CD4-positive, CD25-positive, alpha-beta regulatory T cell (primary cell): ENCODE results near the gene ZSWIM7. TPM values are rescaled to one million over a fixed set of nuclear protein-coding genes. Genes with fewer than 3 reads are reported as not detected.

Experiments used
- ATAC-seq, 2 donors: fragments of 150-1000 bp; cut with Tn5 transposase; one replicate each; pipeline ENCODE4 v1.10.0; 2021; ENCODE audit warnings: low read depth in 2 of 2, moderate number of reproducible peaks in 2 of 2, moderate library complexity in 1 of 2
- DNase-seq, 3 donors: peaks; one replicate each; pipeline versions ENCODE4 v3.0.0 to v3.0.0-alpha.2; 2012 to 2022; ENCODE audit warnings: mixed read lengths in 1 of 3
- H3K27ac ChIP-seq: one replicate; pipeline ENCODE4 v1.7.0; 2013; ENCODE audit warnings: mild to moderate bottlenecking, low read length; ENCODE audit not compliant: insufficient read depth, poor library complexity, severe bottlenecking
- H3K27me3 ChIP-seq: one replicate; pipeline ENCODE4 v1.7.0; 2013; ENCODE audit warnings: low read length; ENCODE audit not compliant: control insufficient read depth, insufficient read depth
- H3K36me3 ChIP-seq: one replicate; pipeline ENCODE4 v1.7.0; 2013; ENCODE audit warnings: mild to moderate bottlenecking, low read length, moderate library complexity; ENCODE audit not compliant: control insufficient read depth, insufficient read depth
- H3K4me1 ChIP-seq: 2 replicates; pipeline ENCODE4 v1.7.0; 2013; ENCODE audit warnings: mild to moderate bottlenecking, low read length; ENCODE audit not compliant: insufficient read depth, control insufficient read depth, poor library complexity, severe bottlenecking
- H3K4me3 ChIP-seq: one replicate; pipeline ENCODE4 v1.7.0; 2013; ENCODE audit warnings: low read depth, mild to moderate bottlenecking, low read length, moderate library complexity
- H3K9me3 ChIP-seq, 2 experiments: 1 replicate in 1 of 2; 2 replicates in 1 of 2; pipeline ENCODE4 v1.7.0; 2013; ENCODE audit warnings: low read length in 2 of 2, mild to moderate bottlenecking in 1 of 2, moderate library complexity in 1 of 2; ENCODE audit not compliant: control insufficient read depth in 2 of 2
- H3K27ac Mint-ChIP-seq, 3 donors: one replicate each; pipeline ENCODE4 v1.8.0; 2020 to 2022; ENCODE audit warnings: mild to moderate bottlenecking in 3 of 3, mixed read lengths in 3 of 3, moderate library complexity in 2 of 3
- H3K27me3 Mint-ChIP-seq: one replicate; pipeline ENCODE4 v1.8.0; 2022; ENCODE audit warnings: mild to moderate bottlenecking, mixed read lengths
- H3K36me3 Mint-ChIP-seq: one replicate; pipeline ENCODE4 v1.8.0; 2020; ENCODE audit warnings: mixed read lengths
- H3K4me1 Mint-ChIP-seq, 4 donors: one replicate each; pipeline ENCODE4 v1.8.0; 2020 to 2022; ENCODE audit warnings: mixed read lengths in 4 of 4, mild to moderate bottlenecking in 1 of 4
- H3K4me3 Mint-ChIP-seq, 4 donors: one replicate each; pipeline ENCODE4 v1.8.0; 2020 to 2022; ENCODE audit warnings: mild to moderate bottlenecking in 4 of 4, mixed read lengths in 4 of 4, moderate library complexity in 3 of 4
- H3K9me3 Mint-ChIP-seq, 7 donors: one replicate each; pipeline ENCODE4 v1.8.0; 2020 to 2022; ENCODE audit warnings: mixed read lengths in 7 of 7, mild to moderate bottlenecking in 3 of 7, moderate library complexity in 2 of 7
- polyA plus RNA-seq, 4 donors: library from polyadenylated mRNA; unstranded; fragments of 300-500 nt; fragmentation: Illumina TruSeq; gene quantifications; one replicate each; pipeline ENCODE4 v1.2.3, GENCODE V29; 2021
- total RNA-seq: library from RNA; stranded (reverse); gene quantifications from one replicate; pipeline ENCODE4 v1.2.3, GENCODE V29; 2022

Gene ZSWIM7
- total and polyA plus RNA-seq, 5 donors from 2014 or later = 11.6 to 55.2 (median 48.6) TPM

DNA sequence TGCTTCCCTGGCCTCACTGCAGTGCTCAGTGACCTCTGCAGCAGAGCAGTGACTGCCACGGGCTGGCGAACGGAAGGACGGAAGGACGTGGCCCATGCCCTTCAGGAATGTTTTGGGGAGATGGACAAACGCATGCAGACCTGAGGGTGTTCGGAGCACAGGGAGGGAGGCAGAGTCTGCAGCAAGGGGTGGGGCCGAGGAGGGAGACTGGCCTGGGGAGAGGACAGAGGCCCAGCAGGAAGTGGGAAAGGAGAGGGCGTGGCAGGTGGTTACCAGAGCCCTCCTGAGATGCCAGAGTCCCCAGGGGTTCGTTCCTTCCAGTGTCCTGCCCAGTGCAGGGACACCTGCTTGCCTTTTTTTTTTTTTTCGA lies 32.6 kb downstream of the ZSWIM7 start:
- Histone ChIP-seq H3K36me3 (no peaks in the 10 kb centered on the region), H3K4me1 (no peaks in the 10 kb centered on the region), H3K9me3 (no peaks in the 10 kb centered on the region), H3K27ac (no peak overlapping the region), H3K4me3 (no peak overlapping the region), H3K27me3 (peaks cover 12% of the 10 kb centered on the region)
- Mint-ChIP-seq H3K4me3 (no peak overlapping the region), H3K4me1 (peaks cover 0 to 10% (median 2%) of the 10 kb centered on the region in 4 donors), H3K36me3 (no peaks in the 10 kb centered on the region), H3K9me3 (peaks cover 0 to 2% (median 0%) of the 10 kb centered on the region in 7 donors), H3K27me3 (peaks cover 41% of the 10 kb centered on the region), H3K27ac (peak overlapping the region in 1 of 3 donors; percentile 52)
- no peak for DNase-seq
- ATAC-seq = no peak

DNA sequence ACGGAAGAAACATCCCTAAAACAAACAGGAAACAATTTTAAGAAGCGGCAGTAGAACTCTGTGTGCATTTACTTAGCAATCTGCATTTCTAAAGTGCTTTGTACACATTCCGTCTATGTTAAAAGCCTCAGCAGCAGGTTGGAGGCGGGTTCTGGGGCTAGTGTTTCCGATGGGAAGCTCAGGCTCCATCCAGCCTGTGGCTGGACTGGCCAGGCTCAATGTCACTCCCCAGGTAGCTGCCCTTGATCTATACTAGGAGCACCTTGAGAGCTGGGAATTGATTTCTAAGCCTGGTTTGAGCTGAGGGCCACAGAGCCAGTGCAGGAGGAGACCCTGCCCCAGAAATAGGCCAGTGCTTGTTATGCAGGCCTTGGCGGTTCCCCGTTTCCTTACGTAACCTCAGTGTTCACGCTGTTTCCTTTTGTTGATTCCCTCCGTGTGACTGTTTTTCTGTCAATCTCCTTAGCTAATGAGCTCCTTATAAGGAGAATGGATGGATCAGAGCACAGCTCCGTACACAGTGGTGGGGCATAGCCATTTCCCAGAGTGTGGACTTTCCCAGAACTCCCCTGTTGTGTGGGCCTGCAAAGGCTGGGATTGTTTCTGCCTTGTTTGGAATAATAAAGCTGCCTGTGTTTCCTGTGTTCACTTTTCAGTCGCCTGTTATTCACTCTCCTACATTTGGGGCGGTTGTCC lies 33.2 kb downstream of the ZSWIM7 start:
- Mint-ChIP-seq H3K27me3 (peaks cover 41% of the 10 kb centered on the region), H3K27ac (peak overlapping the region in 2 of 3 donors; percentile 16 to 52), H3K9me3 (peaks cover 0 to 2% (median 0%) of the 10 kb centered on the region in 7 donors), H3K36me3 (no peaks in the 10 kb centered on the region), H3K4me1 (peaks cover 0 to 10% (median 2%) of the 10 kb centered on the region in 4 donors), H3K4me3 (no peak overlapping the region)
- no peak overlapping the region for H3K27ac ChIP-seq
- ATAC-seq = no peak
- peaks cover 15% of the 10 kb centered on the region for H3K27me3 ChIP-seq
- H3K4me1 ChIP-seq = no peaks in the 10 kb centered on the region
- no peak overlapping the region for H3K4me3 ChIP-seq
- H3K9me3 ChIP-seq = no peaks in the 10 kb centered on the region
- H3K36me3 ChIP-seq = no peaks in the 10 kb centered on the region
- DNase-seq = no peak

DNA sequence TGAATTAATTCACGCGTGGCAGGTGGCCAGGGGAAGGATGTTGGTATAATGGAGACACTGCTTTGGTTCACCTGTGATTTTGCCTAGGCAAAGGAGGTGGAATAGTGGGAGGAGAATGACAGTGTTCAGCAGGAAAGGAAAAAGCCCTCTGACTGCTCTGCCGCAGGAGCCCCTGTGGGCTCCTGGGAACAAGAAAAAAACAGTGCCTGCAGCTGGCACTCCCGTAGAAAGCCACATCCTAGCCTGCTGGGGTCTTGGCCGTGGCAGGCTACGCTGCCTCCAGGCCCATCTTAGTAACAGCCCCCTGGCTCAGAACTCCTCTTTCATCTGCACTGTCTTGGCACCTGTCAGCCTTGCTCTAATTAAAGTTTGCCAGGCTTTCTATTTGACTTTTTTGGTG lies 34.0 kb downstream of the ZSWIM7 start:
- Histone ChIP-seq H3K27ac (no peak overlapping the region), H3K4me3 (no peak overlapping the region), H3K4me1 (no peaks in the 10 kb centered on the region), H3K9me3 (no peaks in the 10 kb centered on the region), H3K27me3 (peaks cover 12% of the 10 kb centered on the region), H3K36me3 (no peaks in the 10 kb centered on the region)
- H3K27ac Mint-ChIP-seq = peak overlapping the region in 1 of 3 donors; percentile 16
- ATAC-seq (no peak), DNase-seq (no peak)
- no peak overlapping the region for H3K4me3 Mint-ChIP-seq
- peaks cover 0 to 10% (median 2%) of the 10 kb centered on the region in 4 donors for H3K4me1 Mint-ChIP-seq
- peaks cover 0 to 2% (median 0%) of the 10 kb centered on the region in 7 donors for H3K9me3 Mint-ChIP-seq
- no peaks in the 10 kb centered on the region for H3K36me3 Mint-ChIP-seq
- peaks cover 41% of the 10 kb centered on the region for H3K27me3 Mint-ChIP-seq

DNA sequence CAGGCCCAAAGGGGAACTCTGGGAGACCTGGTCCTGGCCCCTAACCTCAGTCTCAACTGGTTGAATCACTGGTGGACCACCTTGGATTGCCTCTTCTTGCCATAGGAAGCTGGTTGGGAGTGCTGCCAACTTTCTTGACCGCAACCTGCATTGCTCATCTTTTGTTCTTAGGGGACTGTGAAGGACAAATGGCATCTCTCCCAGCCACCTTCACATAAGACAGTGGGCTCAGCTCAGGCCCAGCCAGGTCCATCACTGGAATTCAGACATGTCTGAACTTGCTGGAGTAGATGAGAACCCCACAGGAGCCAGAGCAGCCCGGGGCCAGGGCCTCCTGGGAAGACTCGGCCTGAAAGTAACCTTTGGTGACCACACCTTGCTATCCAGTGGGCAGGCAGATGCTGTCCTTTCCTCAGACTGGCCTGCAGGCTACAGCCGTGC lies 35.8 kb downstream of the ZSWIM7 start:
- Histone ChIP-seq H3K4me3 (no peak overlapping the region), H3K27ac (no peak overlapping the region), H3K27me3 (peaks cover 12% of the 10 kb centered on the region), H3K4me1 (peaks cover 5% of the 10 kb centered on the region), H3K36me3 (no peaks in the 10 kb centered on the region), H3K9me3 (no peaks in the 10 kb centered on the region)
- Mint-ChIP-seq H3K4me3 (no peak overlapping the region), H3K9me3 (no peaks in the 10 kb centered on the region), H3K27ac (no peak overlapping the region), H3K4me1 (peaks cover 4 to 22% (median 12%) of the 10 kb centered on the region in 4 donors), H3K36me3 (no peaks in the 10 kb centered on the region), H3K27me3 (peaks cover 48% of the 10 kb centered on the region)
- no peak for ATAC-seq
- DNase-seq = no peak

DNA sequence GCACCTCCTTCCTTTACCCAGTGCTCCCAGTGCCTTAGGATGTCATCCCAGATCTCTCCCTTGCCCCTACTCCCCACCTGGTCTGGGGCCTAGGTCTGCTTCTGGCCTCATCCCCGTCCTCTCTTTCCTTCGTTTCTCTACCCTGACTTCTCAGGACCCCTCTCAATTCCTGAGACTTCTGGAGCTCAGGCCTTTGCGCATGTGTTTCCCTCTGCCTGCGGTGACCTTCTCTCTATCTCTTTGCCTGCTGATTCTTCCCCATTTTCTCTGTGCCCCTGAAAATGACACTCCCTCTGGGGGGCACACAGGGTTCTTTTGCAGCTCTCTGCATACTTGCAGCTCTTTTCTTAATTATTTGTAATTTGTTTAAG lies 41.0 kb downstream of the ZSWIM7 start:
- Histone ChIP-seq H3K4me1 (peaks cover 8% of the 10 kb centered on the region), H3K9me3 (no peaks in the 10 kb centered on the region), H3K27ac (no peak overlapping the region), H3K4me3 (no peak overlapping the region), H3K27me3 (peaks cover 9% of the 10 kb centered on the region), H3K36me3 (no peaks in the 10 kb centered on the region)
- DNase-seq (no peak), ATAC-seq (no peak)
- Mint-ChIP-seq H3K4me3 (peak overlapping the region in 1 of 4 donors; percentile 1), H3K36me3 (peaks cover 4% of the 10 kb centered on the region), H3K4me1 (peaks cover 5 to 22% (median 14%) of the 10 kb centered on the region in 4 donors), H3K9me3 (no peaks in the 10 kb centered on the region), H3K27me3 (peaks cover 38% of the 10 kb centered on the region), H3K27ac (peak overlapping the region in 2 of 3 donors; percentile 18 to 64)

DNA sequence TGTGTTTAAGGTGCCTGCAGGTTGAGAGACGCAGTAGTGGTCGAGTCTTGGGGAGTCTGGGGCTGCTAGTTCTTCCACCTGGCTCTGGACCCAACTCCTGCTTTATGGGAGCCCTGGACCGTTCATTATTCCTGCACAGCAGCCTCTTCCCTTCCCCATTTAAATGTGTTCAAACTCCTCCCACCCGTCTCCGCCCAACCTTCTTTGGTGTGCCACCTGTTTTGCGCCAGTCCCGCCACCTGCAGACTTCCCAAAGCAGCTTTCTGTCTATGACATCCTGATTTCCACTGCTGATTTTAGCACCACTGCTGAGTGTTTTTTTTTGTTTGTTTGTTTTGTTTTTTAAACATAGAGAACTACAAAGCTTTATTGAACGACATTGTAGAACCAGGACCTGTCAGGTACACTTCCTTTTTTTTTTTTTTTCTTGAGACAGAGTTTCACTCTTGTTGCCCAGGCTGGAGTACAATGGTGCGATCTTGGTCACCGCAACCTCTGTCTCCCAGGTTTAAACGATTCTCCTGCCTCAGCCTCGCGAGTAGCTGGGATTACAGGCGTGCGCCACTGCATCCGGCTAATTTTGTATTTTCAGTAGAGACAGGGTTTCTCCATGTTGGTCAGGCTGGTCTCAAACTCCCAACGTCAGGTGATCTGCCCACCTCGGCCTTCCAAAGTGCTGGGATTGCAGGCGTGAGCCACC lies 41.7 kb downstream of the ZSWIM7 start:
- no peaks in the 10 kb centered on the region for H3K36me3 ChIP-seq
- ATAC-seq (no peak), DNase-seq (no peak)
- peaks cover 37% of the 10 kb centered on the region for H3K27me3 Mint-ChIP-seq
- H3K27ac Mint-ChIP-seq = no peak overlapping the region
- peaks cover 5 to 22% (median 14%) of the 10 kb centered on the region in 4 donors for H3K4me1 Mint-ChIP-seq
- no peak overlapping the region for H3K4me3 ChIP-seq
- no peaks in the 10 kb centered on the region for H3K9me3 ChIP-seq
- no peaks in the 10 kb centered on the region for H3K9me3 Mint-ChIP-seq
- peaks cover 4% of the 10 kb centered on the region for H3K36me3 Mint-ChIP-seq
- no peak overlapping the region for H3K4me3 Mint-ChIP-seq
- H3K27me3 ChIP-seq = peaks cover 9% of the 10 kb centered on the region
- H3K27ac ChIP-seq = no peak overlapping the region
- peaks cover 8% of the 10 kb centered on the region for H3K4me1 ChIP-seq

DNA sequence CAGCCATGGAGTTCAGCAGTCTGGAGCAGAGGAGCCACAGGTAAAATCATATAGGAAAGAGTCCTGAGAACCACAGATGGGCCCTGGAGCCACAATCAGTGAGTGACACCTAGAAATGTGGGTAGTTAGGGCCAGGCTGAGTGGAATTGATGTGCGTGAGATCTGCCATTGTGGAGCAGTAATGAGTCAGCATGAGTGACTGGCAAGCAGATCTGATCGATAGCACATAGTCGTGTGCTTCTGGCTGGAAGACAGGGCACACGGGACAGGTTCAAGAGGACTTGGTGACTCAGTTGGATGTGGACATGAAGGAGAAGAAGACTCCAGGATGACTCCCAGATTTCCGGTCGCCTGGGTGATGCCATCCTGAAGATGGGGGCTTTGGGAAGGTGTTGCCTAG lies 42.3 kb downstream of the ZSWIM7 start:
- Mint-ChIP-seq H3K4me3 (no peak overlapping the region), H3K27ac (no peak overlapping the region), H3K9me3 (no peaks in the 10 kb centered on the region), H3K36me3 (peaks cover 4% of the 10 kb centered on the region), H3K4me1 (peaks cover 5 to 22% (median 14%) of the 10 kb centered on the region in 4 donors), H3K27me3 (peaks cover 43% of the 10 kb centered on the region)
- Histone ChIP-seq H3K27me3 (peaks cover 9% of the 10 kb centered on the region), H3K4me1 (peaks cover 8% of the 10 kb centered on the region), H3K4me3 (no peak overlapping the region), H3K9me3 (no peaks in the 10 kb centered on the region), H3K27ac (no peak overlapping the region), H3K36me3 (no peaks in the 10 kb centered on the region)
- peak in 1 of 3 donors; percentile 36 for DNase-seq
- ATAC-seq = no peak
